GM12801 (cell line): Measurements from ENCODE around the gene MYO16.

Source experiments
- CTCF ChIP-seq: IDR thresholded peaks from one replicate; pipeline ENCODE4 v1.5.1; 2011; ENCODE audit warnings: control low read depth; ENCODE audit not compliant: insufficient read length; ENCODE audit errors: extremely low read depth

The MYO16 gene

GRCh38 chr13:109093998-109094397, 464.6 kb downstream of the MYO16 start:
- no peak for TF ChIP-seq CTCF

GRCh38 chr13:109095126-109095525, 465.7 kb downstream of the MYO16 start:
- TF ChIP-seq CTCF: no peak

- TF ChIP-seq CTCF: no peak
Observed at GRCh38 chr13:109096101-109096500, 466.7 kb downstream of the MYO16 start.

GRCh38 chr13:109100705-109101304, 471.4 kb downstream of the MYO16 start:
- no peak for TF ChIP-seq CTCF

GRCh38 chr13:109101550-109102144, 472.2 kb downstream of the MYO16 start:
- TF ChIP-seq CTCF: no peak

- TF ChIP-seq CTCF: no peak
Observed at GRCh38 chr13:109105899-109106298, 476.5 kb downstream of the MYO16 start.

- no peak for TF ChIP-seq CTCF
Observed at GRCh38 chr13:109110159-109110558, 480.7 kb downstream of the MYO16 start.

- no peak for TF ChIP-seq CTCF
Observed at GRCh38 chr13:109111141-109111540, 481.7 kb downstream of the MYO16 start.
